Liver (tissue), 2 donors: ENCODE measurements around the gene CPED1.

Experiments
- CTCF ChIP-seq: fragments of 150-350 bp; IDR thresholded peaks from 2 replicates; pipeline ENCODE4 v1.5.1; 2017; ENCODE audit warnings: improper control_type of control experiment, low read depth, low read length; ENCODE audit not compliant: missing input control
- REST ChIP-seq: IDR thresholded peaks from 2 replicates; pipeline ENCODE4 v1.6.1; 2016; ENCODE audit warnings: antibody characterized with exemption, mild to moderate bottlenecking
- donor health status: healthy.

- no peak for TF ChIP-seq CTCF
- no peak for TF ChIP-seq REST
These were observed 38.1 kb downstream of the CPED1 start for GRCh38 chr7:121026577-121027111.
